ENCODE measurements around the gene ZFYVE28.

DNA sequence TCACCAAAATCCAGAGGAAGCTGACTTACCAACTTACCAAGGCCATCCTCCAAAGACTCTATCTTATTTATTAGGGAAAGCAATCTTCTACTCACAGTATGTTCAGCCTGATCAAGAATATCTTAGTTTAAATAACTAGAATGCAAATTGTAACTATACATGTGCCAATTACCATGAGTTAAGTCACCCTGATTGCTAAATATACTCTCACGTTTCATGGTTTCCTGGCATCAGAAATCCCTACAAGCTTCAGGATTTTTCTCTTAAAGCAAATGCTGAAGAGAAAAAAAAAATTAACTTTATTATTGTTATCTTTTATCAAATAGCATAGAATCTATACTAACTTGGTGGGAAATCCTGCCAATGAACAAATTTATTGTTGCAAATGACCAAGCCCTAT, 93.6 kb downstream of the ZFYVE28 start:
- TF ChIP-seq, protein P1, sequence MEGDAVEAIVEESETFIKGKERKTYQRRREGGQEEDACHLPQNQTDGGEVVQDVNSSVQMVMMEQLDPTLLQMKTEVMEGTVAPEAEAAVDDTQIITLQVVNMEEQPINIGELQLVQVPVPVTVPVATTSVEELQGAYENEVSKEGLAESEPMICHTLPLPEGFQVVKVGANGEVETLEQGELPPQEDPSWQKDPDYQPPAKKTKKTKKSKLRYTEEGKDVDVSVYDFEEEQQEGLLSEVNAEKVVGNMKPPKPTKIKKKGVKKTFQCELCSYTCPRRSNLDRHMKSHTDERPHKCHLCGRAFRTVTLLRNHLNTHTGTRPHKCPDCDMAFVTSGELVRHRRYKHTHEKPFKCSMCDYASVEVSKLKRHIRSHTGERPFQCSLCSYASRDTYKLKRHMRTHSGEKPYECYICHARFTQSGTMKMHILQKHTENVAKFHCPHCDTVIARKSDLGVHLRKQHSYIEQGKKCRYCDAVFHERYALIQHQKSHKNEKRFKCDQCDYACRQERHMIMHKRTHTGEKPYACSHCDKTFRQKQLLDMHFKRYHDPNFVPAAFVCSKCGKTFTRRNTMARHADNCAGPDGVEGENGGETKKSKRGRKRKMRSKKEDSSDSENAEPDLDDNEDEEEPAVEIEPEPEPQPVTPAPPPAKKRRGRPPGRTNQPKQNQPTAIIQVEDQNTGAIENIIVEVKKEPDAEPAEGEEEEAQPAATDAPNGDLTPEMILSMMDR (IDR thresholded peaks at IDR 0.05): no peak
- no peak for TF ChIP-seq POLR2A (IDR thresholded peaks at IDR 0.05)

All from body of pancreas (tissue), 4 donors.